Measurements from ENCODE around the gene RSPRY1. TPM values are rescaled to one million over a fixed set of nuclear protein-coding genes. Genes with fewer than 3 reads are reported as not detected.

RSPRY1 gene
- total RNA-seq, 2 donors from 2014 or later: 17.0 to 17.2 TPM

DNA sequence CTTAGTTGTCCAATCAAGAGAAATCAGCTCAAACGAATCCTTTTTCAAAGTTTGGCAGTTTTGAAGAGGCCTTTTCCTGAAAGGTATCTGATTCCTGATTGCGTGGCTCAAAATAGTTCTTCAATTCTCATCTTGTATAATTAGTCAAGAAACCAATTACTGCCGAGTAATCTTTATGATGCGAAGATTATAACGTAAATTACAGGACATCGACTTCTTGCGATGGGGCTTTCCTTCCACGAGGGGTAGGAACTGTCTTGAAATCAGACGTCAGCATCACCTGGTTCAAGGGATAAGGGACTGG, 58.3 kb downstream of the RSPRY1 start:
- no peak for DNase-seq (ENCODE audit: low spot score)
- H3K4me1 ChIP-seq: peaks cover 0 to 11% of the 10 kb centered on the region in 2 donors
- H3K4me3 ChIP-seq: peak overlapping the region; percentile 63 to 73
- H3K9me3 ChIP-seq: no peaks in the 10 kb centered on the region
- peaks cover 28% of the 10 kb centered on the region for H3K36me3 ChIP-seq
- H3K27me3 ChIP-seq: no peaks in the 10 kb centered on the region
- TF ChIP-seq, protein P1, sequence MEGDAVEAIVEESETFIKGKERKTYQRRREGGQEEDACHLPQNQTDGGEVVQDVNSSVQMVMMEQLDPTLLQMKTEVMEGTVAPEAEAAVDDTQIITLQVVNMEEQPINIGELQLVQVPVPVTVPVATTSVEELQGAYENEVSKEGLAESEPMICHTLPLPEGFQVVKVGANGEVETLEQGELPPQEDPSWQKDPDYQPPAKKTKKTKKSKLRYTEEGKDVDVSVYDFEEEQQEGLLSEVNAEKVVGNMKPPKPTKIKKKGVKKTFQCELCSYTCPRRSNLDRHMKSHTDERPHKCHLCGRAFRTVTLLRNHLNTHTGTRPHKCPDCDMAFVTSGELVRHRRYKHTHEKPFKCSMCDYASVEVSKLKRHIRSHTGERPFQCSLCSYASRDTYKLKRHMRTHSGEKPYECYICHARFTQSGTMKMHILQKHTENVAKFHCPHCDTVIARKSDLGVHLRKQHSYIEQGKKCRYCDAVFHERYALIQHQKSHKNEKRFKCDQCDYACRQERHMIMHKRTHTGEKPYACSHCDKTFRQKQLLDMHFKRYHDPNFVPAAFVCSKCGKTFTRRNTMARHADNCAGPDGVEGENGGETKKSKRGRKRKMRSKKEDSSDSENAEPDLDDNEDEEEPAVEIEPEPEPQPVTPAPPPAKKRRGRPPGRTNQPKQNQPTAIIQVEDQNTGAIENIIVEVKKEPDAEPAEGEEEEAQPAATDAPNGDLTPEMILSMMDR (IDR thresholded peaks at IDR 0.05): no peak
- peak overlapping the region; percentile 83 to 96 for H3K27ac ChIP-seq

DNA sequence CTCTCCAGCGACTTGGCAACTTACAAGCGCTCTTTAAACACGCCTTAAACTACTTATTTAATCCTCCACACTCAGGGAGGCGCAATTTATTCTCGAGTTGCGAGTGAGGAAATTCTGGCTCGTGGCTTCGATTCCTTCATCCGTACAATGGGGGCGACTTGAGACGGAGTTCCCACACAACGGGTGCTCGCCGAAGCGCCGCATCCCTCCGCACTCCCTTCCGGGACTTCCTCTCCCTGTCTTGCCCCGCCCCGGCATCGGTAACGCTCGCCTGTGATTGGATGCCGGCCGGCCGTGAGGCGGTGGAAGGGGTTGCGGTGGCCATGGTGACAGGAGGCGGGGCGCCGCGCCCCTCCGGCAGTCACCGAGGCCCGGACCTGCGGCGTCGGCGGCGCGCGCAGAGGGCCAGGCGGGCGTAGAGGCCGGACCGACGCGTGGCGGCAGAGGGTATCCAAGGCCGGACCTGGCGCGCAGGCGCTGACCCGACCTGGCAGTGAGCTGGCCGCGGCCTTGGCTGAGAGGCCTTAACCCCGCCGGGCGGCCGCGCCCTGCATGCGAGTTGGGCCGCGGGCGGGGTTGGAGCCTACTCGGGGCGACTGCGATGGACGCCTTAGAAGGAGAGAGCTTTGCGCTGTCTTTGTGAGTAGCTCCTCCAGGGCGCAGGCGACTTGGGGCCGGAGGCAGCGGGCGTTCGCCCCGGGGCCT, 58.8 kb downstream of the RSPRY1 start, which contains the start of gene ARL2BP:
Gene ARL2BP, plus strand, starts transcription at position 493 of the 705 bp plus-strand sequence. Its CDS starts 109 bp downstream, at position 602.
- H3K36me3 ChIP-seq: peaks cover 28% of the 10 kb centered on the region
- H3K27me3 ChIP-seq: no peaks in the 10 kb centered on the region
- H3K4me1 ChIP-seq: peaks cover 0 to 11% of the 10 kb centered on the region in 2 donors
- peak; percentile 98 for DNase-seq (ENCODE audit: low spot score)
- H3K4me3 ChIP-seq: peak within 1 kb of the TSS; percentile 63 to 73
- H3K27ac ChIP-seq: peak within 1 kb of the TSS; percentile 83 to 96
- TF ChIP-seq, protein P1 (IDR thresholded peaks at IDR 0.05): peak in 1 of 2 donors; percentile 21
- no peaks in the 10 kb centered on the region for H3K9me3 ChIP-seq

DNA sequence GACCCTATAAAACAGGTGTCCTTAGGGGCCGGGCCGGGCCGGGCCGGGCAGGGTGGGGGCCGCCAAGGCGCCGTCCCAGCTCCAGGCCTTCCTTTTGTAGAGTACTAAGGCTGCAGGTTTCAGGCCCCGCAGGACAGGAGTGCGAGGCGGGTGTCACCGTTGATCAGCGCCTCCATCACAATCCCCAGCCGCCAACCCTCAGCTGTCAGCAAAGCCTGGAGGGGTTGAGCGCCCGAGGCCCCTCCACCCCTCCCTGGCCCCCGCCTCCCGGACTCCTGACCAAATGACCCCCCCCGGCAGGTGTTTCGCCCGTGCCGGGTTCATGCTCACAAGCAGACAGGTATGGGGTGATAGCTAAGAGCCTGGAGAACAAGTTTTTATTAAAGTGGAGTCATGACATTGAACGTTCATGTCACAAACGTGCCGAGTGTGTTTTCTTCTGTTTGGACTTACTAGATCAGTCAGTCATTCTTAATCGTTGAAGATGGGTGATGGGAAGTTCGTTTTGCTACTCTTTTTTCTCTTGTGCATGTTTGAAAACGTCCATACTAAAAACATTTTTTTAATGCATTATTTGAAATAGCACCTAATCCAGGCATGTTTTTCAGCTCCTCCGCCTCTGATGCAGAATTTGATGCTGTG, 59.5 kb downstream of the RSPRY1 start:
- peak overlapping the region; percentile 63 to 73 for H3K4me3 ChIP-seq
- peaks cover 0 to 11% of the 10 kb centered on the region in 2 donors for H3K4me1 ChIP-seq
- TF ChIP-seq, protein P1 (IDR thresholded peaks at IDR 0.05): no peak
- no peak for DNase-seq (ENCODE audit: low spot score)
- H3K36me3 ChIP-seq: peaks cover 33% of the 10 kb centered on the region
- H3K9me3 ChIP-seq: no peaks in the 10 kb centered on the region
- H3K27ac ChIP-seq: peak overlapping the region; percentile 83 to 96
- H3K27me3 ChIP-seq: no peaks in the 10 kb centered on the region

DNA sequence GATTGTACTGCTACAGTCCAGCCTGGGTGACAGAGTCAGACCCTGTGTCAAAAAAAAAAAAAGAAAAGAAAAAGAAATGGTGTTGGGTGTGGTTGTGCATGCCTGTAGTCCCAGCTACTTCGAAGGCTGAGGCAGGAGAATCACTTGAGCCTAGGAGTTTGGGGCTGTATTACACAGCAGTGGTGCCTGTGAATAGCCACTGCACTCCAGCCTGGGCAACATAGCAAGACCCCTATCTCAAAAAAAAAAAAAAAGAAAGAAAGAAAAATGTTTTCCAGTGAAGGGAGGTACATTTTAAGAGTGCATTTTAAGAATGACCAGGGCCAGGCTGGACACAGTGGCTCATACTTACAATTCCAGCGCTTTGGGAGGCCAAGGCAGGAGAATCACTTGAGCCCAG, 65.2 kb downstream of the RSPRY1 start:
- TF ChIP-seq, protein P1 (IDR thresholded peaks at IDR 0.05): no peak
- H3K36me3 ChIP-seq: peaks cover 77% of the 10 kb centered on the region

DNA sequence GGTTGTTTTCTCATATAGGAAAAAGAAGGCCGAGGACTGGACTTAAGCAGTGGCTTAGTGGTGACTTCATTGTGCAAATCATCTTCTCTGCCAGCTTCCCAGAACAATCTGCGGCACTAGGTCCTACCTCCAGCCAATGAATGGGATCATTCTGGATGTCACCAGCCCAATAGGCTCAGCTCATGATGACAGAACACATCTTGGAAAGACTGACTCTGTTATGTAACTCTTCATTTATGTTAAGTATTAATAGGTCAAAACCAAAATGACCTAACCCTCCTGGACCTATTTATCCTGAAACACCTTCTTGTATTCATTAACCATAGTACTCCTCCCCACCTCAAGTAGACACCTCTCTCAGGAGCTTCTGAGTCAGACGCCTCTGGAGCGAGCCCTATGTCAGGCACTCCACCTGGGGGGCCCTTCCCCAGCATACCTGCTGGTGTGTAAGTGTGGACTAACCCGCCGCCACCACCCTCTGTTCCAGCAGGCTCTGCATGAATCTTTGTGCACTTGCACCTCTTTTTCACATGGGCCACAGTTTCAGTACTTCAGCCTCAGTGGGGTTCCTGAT, 66.1 kb downstream of the RSPRY1 start:
- Histone ChIP-seq H3K36me3 (peaks cover 70% of the 10 kb centered on the region), H3K27me3 (no peaks in the 10 kb centered on the region), H3K27ac (no peak overlapping the region), H3K4me1 (no peaks in the 10 kb centered on the region), H3K4me3 (no peak overlapping the region), H3K9me3 (no peaks in the 10 kb centered on the region)
- DNase-seq (ENCODE audit: low spot score): peak; percentile 51
- TF ChIP-seq, protein P1 (IDR thresholded peaks at IDR 0.05): no peak

More for the DNA sequence above, 65.2 kb downstream of the RSPRY1 start:
- peaks cover 0 to 2% of the 10 kb centered on the region in 2 donors for H3K4me1 ChIP-seq
- H3K9me3 ChIP-seq: no peaks in the 10 kb centered on the region
- H3K4me3 ChIP-seq: no peak overlapping the region
- H3K27me3 ChIP-seq: no peaks in the 10 kb centered on the region
- no peak overlapping the region for H3K27ac ChIP-seq
- no peak for DNase-seq (ENCODE audit: low spot score)

Measured in right atrium auricular region (tissue), 2 donors.